Brain microvascular endothelial cell (primary cell): ENCODE measurements around the gene ST6GALNAC4.

Source experiments
- DNase-seq: peaks from one replicate; pipeline ENCODE4 v3.0.0-alpha.2; 2020
- H3K27ac ChIP-seq: fragments of 250-450 bp; sonication (Bioruptor Pico); 2 replicates; pipeline ENCODE4 v1.5.1; 2020; ENCODE audit warnings: mild to moderate bottlenecking, moderate library complexity
- H3K27me3 ChIP-seq: fragments of 250-450 bp; sonication (Bioruptor Pico); replicated peaks from 2 replicates; pipeline ENCODE4 v1.5.1; 2020; ENCODE audit warnings: mild to moderate bottlenecking
- H3K36me3 ChIP-seq: fragments of 250-450 bp; sonication (Bioruptor Pico); replicated peaks from 2 replicates; pipeline ENCODE4 v1.5.1; 2020; ENCODE audit warnings: mild to moderate bottlenecking
- H3K4me3 ChIP-seq: 2 replicates; pipeline ENCODE4 v1.5.1; 2011; ENCODE audit warnings: low read depth, mild to moderate bottlenecking, control low read depth, low read length, moderate library complexity
- CTCF ChIP-seq: IDR thresholded peaks from 2 replicates; pipeline ENCODE4 v1.5.1; 2011; ENCODE audit warnings: low read depth, mild to moderate bottlenecking, moderate library complexity, low read length, control low read depth, inconsistent platforms; ENCODE audit errors: missing control alignments
- in situ Hi-C: cut with HindIII; loops from 2 replicates; pipeline ENCODE4 v1.10.0; 2017; ENCODE audit warnings: low sequenced_read_pairs, low pct_ligation_motif_present

Gene ST6GALNAC4

GRCh38 chr9:127936347-127936852, 19.6 kb upstream of the ST6GALNAC4 start:
- no peak for TF ChIP-seq CTCF
- H3K36me3 ChIP-seq: peaks cover 10% of the 10 kb centered on the region
- H3K27me3 ChIP-seq: no peaks in the 10 kb centered on the region
- in situ Hi-C loops: no loop called here
- no peak overlapping the region for H3K27ac ChIP-seq
- peak overlapping the region; percentile 93 for H3K4me3 ChIP-seq
- no peak for DNase-seq

- peak overlapping the region; percentile 93 for H3K4me3 ChIP-seq
- in situ Hi-C loops: no loop called here
Measured at GRCh38 chr9:127935765-127936221, 19.0 kb upstream of the ST6GALNAC4 start.

GRCh38 chr9:127934986-127935385, 18.1 kb upstream of the ST6GALNAC4 start:
- no peak for TF ChIP-seq CTCF
- no peak overlapping the region for H3K4me3 ChIP-seq
- no peaks in the 10 kb centered on the region for H3K27me3 ChIP-seq
- no peak for DNase-seq
- in situ Hi-C loops: no loop called here
- peaks cover 10% of the 10 kb centered on the region for H3K36me3 ChIP-seq
- H3K27ac ChIP-seq: no peak overlapping the region

More at GRCh38 chr9:127935765-127936221, 19.0 kb upstream of the ST6GALNAC4 start:
- no peak for TF ChIP-seq CTCF
- peaks cover 10% of the 10 kb centered on the region for H3K36me3 ChIP-seq
- H3K27ac ChIP-seq: no peak overlapping the region
- peak; percentile 42 for DNase-seq
- no peaks in the 10 kb centered on the region for H3K27me3 ChIP-seq

- H3K27ac ChIP-seq: no peak overlapping the region
- peaks cover 10% of the 10 kb centered on the region for H3K36me3 ChIP-seq
- no peak for TF ChIP-seq CTCF
- no peak overlapping the region for H3K4me3 ChIP-seq
- no peaks in the 10 kb centered on the region for H3K27me3 ChIP-seq
- DNase-seq: no peak
- in situ Hi-C loops: no loop called here
Measured at GRCh38 chr9:127934248-127934647, 17.4 kb upstream of the ST6GALNAC4 start.

- TF ChIP-seq CTCF: no peak
- peak overlapping the region; percentile 90 for H3K27ac ChIP-seq
- peaks cover 10% of the 10 kb centered on the region for H3K36me3 ChIP-seq
- in situ Hi-C loops: no loop called here
- peak overlapping the region; percentile 55 for H3K4me3 ChIP-seq
- peak; percentile 84 for DNase-seq
- no peaks in the 10 kb centered on the region for H3K27me3 ChIP-seq
Measured at GRCh38 chr9:127931092-127931881, 14.4 kb upstream of the ST6GALNAC4 start.
